HepG2 (cell line): ENCODE results near the gene UAP1L1. TPM values are rescaled to one million over a fixed set of nuclear protein-coding genes. Genes with fewer than 3 reads are reported as not detected.

Experiments used
- BCL6 ChIP-seq: IDR thresholded peaks from 2 replicates; pipeline ENCODE4 v1.6.1; 2016; ENCODE audit warnings: missing genetic modification reagents, missing compliant biosample characterization
- CBX5 ChIP-seq: sonication (generic); formaldehyde crosslinking; IDR thresholded peaks from 2 replicates; pipeline ENCODE4 v1.4.0; 2020; ENCODE audit warnings: missing genetic modification reagents, borderline replicate concordance
- CEBPB ChIP-seq: IDR thresholded peaks from 2 replicates; pipeline ENCODE4 v1.6.1; 2011; ENCODE audit warnings: low read depth, low read length, improper control_type of control experiment, borderline replicate concordance
- GMEB2 ChIP-seq: IDR thresholded peaks from 2 replicates; pipeline ENCODE4 v1.6.1; 2016; ENCODE audit warnings: missing biosample characterization, missing genetic modification reagents, low read depth
- HIVEP1 ChIP-seq: sonication (generic); formaldehyde crosslinking; IDR thresholded peaks from 2 replicates; pipeline ENCODE4 v1.4.0; 2020; ENCODE audit warnings: mild to moderate bottlenecking, missing genetic modification reagents
- HNRNPL ChIP-seq: fragments of 200-400 bp; formaldehyde crosslinking; IDR thresholded peaks from 2 replicates; pipeline ENCODE4 v1.6.1; 2017; ENCODE audit warnings: mild to moderate bottlenecking, low read depth, low read length
- HNRNPLL ChIP-seq: fragments of 200-400 bp; formaldehyde crosslinking; IDR thresholded peaks from 2 replicates; pipeline ENCODE4 v1.6.1; 2017; ENCODE audit warnings: mild to moderate bottlenecking, low read depth, low read length; ENCODE audit not compliant: poor library complexity, severe bottlenecking
- HOXA5 ChIP-seq: sonication (generic); formaldehyde crosslinking; IDR thresholded peaks from 2 replicates; pipeline ENCODE4 v1.4.0; 2020; ENCODE audit warnings: missing genetic modification reagents
- NR3C1 ChIP-seq: sonication (generic); formaldehyde crosslinking; IDR thresholded peaks from 2 replicates; pipeline ENCODE4 v1.4.0; 2020; ENCODE audit warnings: missing genetic modification reagents
- RAD21 ChIP-seq: fragments of 450-650 bp; formaldehyde crosslinking; IDR thresholded peaks from 2 replicates; pipeline ENCODE4 v1.5.0; 2020; ENCODE audit warnings: mild to moderate bottlenecking
- RXRA ChIP-seq: sonication (generic); formaldehyde crosslinking; IDR thresholded peaks from 2 replicates; pipeline ENCODE4 v1.5.1; 2020; ENCODE audit warnings: missing genetic modification reagents
- SRSF1 ChIP-seq: fragments of 200-400 bp; formaldehyde crosslinking; optimal IDR thresholded peaks from 2 replicates; pipeline ENCODE3; 2017; ENCODE audit warnings: mild to moderate bottlenecking, low read depth, low read length, moderate library complexity
- TSC22D2 ChIP-seq: sonication (generic); formaldehyde crosslinking; IDR thresholded peaks from 2 replicates; pipeline ENCODE4 v1.5.1; 2020; ENCODE audit warnings: missing genetic modification reagents, mild to moderate bottlenecking, borderline replicate concordance
- ZMYM2 ChIP-seq: sonication (generic); formaldehyde crosslinking; IDR thresholded peaks from 2 replicates; pipeline ENCODE4 v1.8.0; 2022; ENCODE audit warnings: mild to moderate bottlenecking, missing genetic modification reagents
- ZMYM3 ChIP-seq: sonication (generic); formaldehyde crosslinking; IDR thresholded peaks from 2 replicates; pipeline ENCODE4 v1.5.1; 2020; ENCODE audit warnings: mild to moderate bottlenecking, missing genetic modification reagents
- ZNF382 ChIP-seq: sonication (generic); formaldehyde crosslinking; IDR thresholded peaks from 2 replicates; pipeline ENCODE4 v1.5.0; 2020; ENCODE audit warnings: missing genetic modification reagents, mild to moderate bottlenecking, borderline replicate concordance
- ZNF616 ChIP-seq: sonication (generic); formaldehyde crosslinking; IDR thresholded peaks from 2 replicates; pipeline ENCODE4 v1.5.0; 2020; ENCODE audit warnings: low read depth, mild to moderate bottlenecking, missing genetic modification reagents
- ZNF749 ChIP-seq: sonication (generic); formaldehyde crosslinking; IDR thresholded peaks from 2 replicates; pipeline ENCODE4 v1.8.0; 2022; ENCODE audit warnings: mild to moderate bottlenecking, missing genetic modification reagents, moderate library complexity, borderline replicate concordance
- ZNF766 ChIP-seq: sonication (generic); formaldehyde crosslinking; IDR thresholded peaks from 2 replicates; pipeline ENCODE4 v1.5.0; 2020; ENCODE audit warnings: missing genetic modification reagents, borderline replicate concordance
- ZNF788 ChIP-seq: sonication (generic); formaldehyde crosslinking; IDR thresholded peaks from 2 replicates; pipeline ENCODE4 v1.5.0; 2020; ENCODE audit warnings: mild to moderate bottlenecking, missing genetic modification reagents, borderline replicate concordance
- ZSCAN21 ChIP-seq: sonication (generic); formaldehyde crosslinking; IDR thresholded peaks from 2 replicates; pipeline ENCODE4 v1.8.0; 2022; ENCODE audit warnings: mild to moderate bottlenecking, missing genetic modification reagents, moderate library complexity, borderline replicate concordance
- polyA plus RNA-seq, 8 experiments: library from polyadenylated mRNA; depleted of rRNA in 3 of 8; stranded (reverse) in 7 of 8; unstranded in 1 of 8; fragments of >200 nt; fragmentation: Illumina TruSeq in 4 of 8; extraction: Trizol in 4 of 8; gene quantifications; 2 replicates each; pipeline versions ENCODE4 v1.2.1 to v1.2.3, GENCODE V29; 2011 to 2016; ENCODE audit warnings: low read depth in 4 of 8, missing spikeins in 1 of 8, mixed read lengths in 1 of 8; ENCODE audit not compliant: insufficient read depth in 1 of 8
- total RNA-seq, 5 experiments: library from RNA; depleted of rRNA; stranded (reverse); fragments of >200 nt; fragmentation: Illumina TruSeq; extraction: Trizol; gene quantifications; 2 replicates each; pipeline ENCODE4 v1.2.3, GENCODE V29; 2016; ENCODE audit warnings: low read depth in 1 of 5
- TF ChIP-seq, protein P1 (sequence below): sonication (generic); formaldehyde crosslinking; conservative IDR thresholded peaks from 2 replicates; pipeline ENCODE4 v1.4.0; 2020; ENCODE audit warnings: mild to moderate bottlenecking, missing genetic modification reagents, moderate library complexity
- TF ChIP-seq, protein P2 (sequence below): sonication (generic); formaldehyde crosslinking; IDR thresholded peaks from 2 replicates; pipeline ENCODE4 v1.4.0; 2020; ENCODE audit warnings: mild to moderate bottlenecking, missing genetic modification reagents

UAP1L1 gene
- total and polyA plus RNA-seq, 2 of the 13 experiments (the other 11 are each of a cell fraction or from before 2014, with no cell fraction given), result 5.4 to 6.4 TPM

GRCh38 chr9:137046088-137046787 is 31.1 kb upstream of the UAP1L1 start, which contains the start of gene NPDC1 (continued):
- TF ChIP-seq ZNF382 (CRISPR knock-in tag), result no peak
- TF ChIP-seq ZMYM2 (CRISPR knock-in tag), result 0 out of 2 replicates have a peak, but pooled peaks have one; percentile 36
- no peak for TF ChIP-seq GMEB2 (CRISPR knock-in tag)
- no peak; the same call in 1 of the 2 replicates for TF ChIP-seq ZSCAN21 (CRISPR knock-in tag)
- TF ChIP-seq ZMYM3 (CRISPR knock-in tag), result no peak
- TF ChIP-seq, protein P1, sequence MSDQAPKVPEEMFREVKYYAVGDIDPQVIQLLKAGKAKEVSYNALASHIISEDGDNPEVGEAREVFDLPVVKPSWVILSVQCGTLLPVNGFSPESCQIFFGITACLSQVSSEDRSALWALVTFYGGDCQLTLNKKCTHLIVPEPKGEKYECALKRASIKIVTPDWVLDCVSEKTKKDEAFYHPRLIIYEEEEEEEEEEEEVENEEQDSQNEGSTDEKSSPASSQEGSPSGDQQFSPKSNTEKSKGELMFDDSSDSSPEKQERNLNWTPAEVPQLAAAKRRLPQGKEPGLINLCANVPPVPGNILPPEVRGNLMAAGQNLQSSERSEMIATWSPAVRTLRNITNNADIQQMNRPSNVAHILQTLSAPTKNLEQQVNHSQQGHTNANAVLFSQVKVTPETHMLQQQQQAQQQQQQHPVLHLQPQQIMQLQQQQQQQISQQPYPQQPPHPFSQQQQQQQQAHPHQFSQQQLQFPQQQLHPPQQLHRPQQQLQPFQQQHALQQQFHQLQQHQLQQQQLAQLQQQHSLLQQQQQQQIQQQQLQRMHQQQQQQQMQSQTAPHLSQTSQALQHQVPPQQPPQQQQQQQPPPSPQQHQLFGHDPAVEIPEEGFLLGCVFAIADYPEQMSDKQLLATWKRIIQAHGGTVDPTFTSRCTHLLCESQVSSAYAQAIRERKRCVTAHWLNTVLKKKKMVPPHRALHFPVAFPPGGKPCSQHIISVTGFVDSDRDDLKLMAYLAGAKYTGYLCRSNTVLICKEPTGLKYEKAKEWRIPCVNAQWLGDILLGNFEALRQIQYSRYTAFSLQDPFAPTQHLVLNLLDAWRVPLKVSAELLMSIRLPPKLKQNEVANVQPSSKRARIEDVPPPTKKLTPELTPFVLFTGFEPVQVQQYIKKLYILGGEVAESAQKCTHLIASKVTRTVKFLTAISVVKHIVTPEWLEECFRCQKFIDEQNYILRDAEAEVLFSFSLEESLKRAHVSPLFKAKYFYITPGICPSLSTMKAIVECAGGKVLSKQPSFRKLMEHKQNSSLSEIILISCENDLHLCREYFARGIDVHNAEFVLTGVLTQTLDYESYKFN, result peak; percentile 33; the same call in 1 of the 2 replicates
- peak; percentile 84; the same call in 1 of the 2 replicates for TF ChIP-seq ZNF788 (CRISPR knock-in tag)
- 0 out of 2 replicates have a peak, but pooled peaks have one; percentile 50 for TF ChIP-seq CBX5 (CRISPR knock-in tag)
- no peak for TF ChIP-seq SRSF1
- no peak for TF ChIP-seq CEBPB
- no peak for TF ChIP-seq ZNF749 (CRISPR knock-in tag)
- TF ChIP-seq ZNF616 (CRISPR knock-in tag), result peak; percentile 34; the same call in 1 of the 2 replicates
- TF ChIP-seq, protein P2, sequence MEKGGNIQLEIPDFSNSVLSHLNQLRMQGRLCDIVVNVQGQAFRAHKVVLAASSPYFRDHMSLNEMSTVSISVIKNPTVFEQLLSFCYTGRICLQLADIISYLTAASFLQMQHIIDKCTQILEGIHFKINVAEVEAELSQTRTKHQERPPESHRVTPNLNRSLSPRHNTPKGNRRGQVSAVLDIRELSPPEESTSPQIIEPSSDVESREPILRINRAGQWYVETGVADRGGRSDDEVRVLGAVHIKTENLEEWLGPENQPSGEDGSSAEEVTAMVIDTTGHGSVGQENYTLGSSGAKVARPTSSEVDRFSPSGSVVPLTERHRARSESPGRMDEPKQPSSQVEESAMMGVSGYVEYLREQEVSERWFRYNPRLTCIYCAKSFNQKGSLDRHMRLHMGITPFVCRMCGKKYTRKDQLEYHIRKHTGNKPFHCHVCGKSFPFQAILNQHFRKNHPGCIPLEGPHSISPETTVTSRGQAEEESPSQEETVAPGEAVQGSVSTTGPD, result no peak
- no peak for TF ChIP-seq NR3C1 (CRISPR knock-in tag)
- TF ChIP-seq HOXA5 (CRISPR knock-in tag), result peak; percentile 93
- peak; percentile 94 for TF ChIP-seq TSC22D2 (CRISPR knock-in tag)
- peak; percentile 35 for TF ChIP-seq HIVEP1 (CRISPR knock-in tag)
- peak; percentile 89 for TF ChIP-seq RAD21
- peak; percentile 60; the same call in 1 of the 2 replicates for TF ChIP-seq BCL6 (CRISPR knock-in tag)
- peak; percentile 51; the same call in 1 of the 2 replicates for TF ChIP-seq ZNF766
- TF ChIP-seq HNRNPL, result no peak
- peak; percentile 34 for TF ChIP-seq HNRNPLL
- peak; percentile 57 for TF ChIP-seq RXRA (CRISPR knock-in tag)
